GM12874 (cell line): ENCODE results near the gene PDLIM3.

Experiments
- TF ChIP-seq, protein P1 (sequence below): IDR thresholded peaks from 2 replicates; pipeline ENCODE4 v1.5.1; 2011; ENCODE audit warnings: low read depth, mild to moderate bottlenecking, control low read depth, low read length, moderate library complexity; ENCODE audit not compliant: insufficient read depth

Gene PDLIM3

DNA sequence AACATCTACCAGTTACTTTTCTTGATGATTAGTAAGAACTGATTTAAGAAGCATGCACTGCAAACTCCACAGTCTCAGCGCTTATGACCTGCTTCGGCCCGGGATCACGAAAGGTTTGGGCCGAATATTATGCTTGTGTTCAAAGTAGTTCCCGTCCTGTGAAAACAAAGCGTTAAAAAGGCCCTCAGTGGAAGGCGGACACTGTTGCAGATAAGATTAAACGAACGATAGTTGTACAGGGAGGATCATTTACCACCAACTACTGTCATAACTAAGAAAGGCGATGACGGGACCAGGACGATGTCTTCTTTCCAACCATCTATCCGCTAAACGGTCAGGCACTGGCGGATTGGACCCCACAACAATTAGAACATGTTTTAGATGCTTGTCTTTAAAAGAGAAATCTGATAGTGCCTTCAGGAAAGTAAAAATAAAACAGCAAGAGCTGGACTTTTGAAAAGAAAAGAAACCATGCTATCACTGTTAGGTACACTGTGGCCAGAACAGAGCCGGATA lies 21.1 kb downstream of the PDLIM3 start:
- TF ChIP-seq, protein P1, sequence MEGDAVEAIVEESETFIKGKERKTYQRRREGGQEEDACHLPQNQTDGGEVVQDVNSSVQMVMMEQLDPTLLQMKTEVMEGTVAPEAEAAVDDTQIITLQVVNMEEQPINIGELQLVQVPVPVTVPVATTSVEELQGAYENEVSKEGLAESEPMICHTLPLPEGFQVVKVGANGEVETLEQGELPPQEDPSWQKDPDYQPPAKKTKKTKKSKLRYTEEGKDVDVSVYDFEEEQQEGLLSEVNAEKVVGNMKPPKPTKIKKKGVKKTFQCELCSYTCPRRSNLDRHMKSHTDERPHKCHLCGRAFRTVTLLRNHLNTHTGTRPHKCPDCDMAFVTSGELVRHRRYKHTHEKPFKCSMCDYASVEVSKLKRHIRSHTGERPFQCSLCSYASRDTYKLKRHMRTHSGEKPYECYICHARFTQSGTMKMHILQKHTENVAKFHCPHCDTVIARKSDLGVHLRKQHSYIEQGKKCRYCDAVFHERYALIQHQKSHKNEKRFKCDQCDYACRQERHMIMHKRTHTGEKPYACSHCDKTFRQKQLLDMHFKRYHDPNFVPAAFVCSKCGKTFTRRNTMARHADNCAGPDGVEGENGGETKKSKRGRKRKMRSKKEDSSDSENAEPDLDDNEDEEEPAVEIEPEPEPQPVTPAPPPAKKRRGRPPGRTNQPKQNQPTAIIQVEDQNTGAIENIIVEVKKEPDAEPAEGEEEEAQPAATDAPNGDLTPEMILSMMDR = no peak

DNA sequence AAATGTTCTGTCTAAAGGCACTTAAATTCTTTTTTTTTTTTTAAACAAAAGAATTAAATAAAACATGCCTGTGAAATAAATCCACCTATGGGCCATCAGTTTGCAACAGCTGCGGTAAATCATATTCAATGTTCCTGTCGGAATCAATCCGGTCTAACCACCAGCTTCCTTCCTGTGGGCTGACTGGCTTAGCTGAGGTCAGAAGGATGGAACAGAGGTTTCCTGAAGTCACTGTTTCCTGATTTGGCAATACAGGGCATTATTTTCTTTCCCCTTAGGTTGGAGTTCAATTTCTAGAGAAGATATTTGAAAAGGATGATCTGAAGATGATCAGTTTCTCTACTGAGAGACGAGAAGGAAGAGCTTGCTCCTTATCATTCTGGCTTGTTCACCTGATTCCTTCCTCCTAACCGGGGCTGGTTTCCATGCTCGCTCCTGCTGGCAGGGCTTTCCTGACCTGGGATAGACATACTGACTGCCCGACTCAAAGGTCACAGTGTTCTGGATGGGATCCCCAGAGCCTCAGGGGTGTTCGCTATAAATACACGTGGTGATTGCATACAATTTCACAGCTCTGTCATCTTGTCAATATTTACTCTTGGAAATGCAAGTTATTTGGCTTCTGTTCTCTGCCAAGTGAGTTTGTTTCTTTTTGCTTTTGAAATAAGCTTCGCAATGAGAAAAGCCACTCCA lies 21.7 kb downstream of the PDLIM3 start:
- TF ChIP-seq, protein P1 = no peak

DNA sequence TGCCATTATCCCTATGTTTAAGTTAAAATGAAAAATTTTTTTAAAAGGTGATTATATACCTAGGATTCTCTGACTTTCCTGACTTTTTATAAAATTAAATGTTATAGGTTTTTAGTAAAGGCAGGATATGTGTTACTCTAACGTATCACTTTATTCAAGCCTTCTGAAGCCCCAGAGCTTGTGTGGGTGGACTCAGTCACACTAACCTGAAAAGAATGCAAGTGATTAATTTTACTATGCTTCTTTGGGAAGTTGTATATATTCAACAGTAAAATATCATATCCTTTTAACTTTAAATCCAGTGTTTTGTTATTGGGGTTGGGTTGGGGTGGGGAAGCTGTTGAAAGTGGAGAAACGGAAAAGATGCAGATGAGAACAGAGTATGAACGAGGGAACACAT lies 22.8 kb downstream of the PDLIM3 start:
- TF ChIP-seq, protein P1 = no peak

DNA sequence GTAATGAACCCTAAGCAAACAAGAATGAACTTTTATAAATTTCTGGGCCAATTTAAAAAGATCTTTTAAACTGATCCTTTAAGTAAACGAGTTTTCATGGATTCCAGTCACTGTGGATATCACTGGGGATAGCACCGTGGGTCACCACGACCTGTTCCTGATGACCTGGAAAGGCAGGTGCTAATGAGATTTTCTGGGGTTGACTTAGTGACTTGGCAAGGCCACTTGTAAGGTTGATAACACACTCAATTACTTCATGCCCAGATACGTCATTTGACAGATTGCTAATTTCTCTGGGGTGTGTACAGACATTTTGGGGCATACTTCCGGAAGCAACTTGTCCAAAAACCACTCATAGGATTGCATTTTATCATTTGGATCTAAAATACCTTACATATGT lies 24.5 kb downstream of the PDLIM3 start:
- TF ChIP-seq, protein P1 = no peak

DNA sequence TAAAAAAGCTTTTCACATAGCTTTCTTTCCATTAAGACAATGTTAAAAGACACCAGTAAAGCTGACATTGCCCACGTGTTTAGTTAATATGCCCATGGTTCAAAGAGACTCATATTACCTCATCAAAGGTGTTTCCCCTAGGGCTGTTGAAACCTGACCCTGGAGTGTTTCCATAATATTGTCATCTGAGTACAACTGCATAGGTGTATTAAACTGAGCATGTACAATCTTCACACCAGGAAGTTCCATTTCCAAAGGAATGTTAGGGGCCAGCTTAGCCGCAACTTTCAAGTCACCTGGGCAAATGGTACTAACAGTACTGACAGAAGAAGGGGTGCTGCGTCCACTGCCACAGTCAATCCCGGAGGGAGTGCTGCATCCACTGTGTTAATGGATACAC lies 27.1 kb downstream of the PDLIM3 start:
- TF ChIP-seq, protein P1 = no peak

DNA sequence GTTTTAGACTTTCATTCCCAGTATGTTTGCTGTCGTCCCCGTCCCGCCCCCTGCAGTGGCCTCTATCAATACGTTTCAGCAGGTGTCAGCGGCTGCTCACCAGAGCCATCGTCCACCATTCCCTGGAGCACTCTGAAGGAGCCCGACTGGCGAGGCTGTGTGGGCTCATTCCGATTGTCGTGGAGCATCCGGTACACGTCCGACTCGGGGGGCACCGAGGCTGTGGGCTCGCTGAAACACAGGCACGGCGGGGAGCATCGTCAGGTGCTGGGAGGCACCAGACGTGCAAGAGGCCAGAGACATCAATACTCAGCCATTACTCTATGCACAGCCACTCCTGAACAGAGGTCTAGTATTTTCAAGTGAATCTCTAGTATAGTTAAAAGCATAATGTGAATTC lies 28.9 kb downstream of the PDLIM3 start:
- TF ChIP-seq, protein P1 = no peak

DNA sequence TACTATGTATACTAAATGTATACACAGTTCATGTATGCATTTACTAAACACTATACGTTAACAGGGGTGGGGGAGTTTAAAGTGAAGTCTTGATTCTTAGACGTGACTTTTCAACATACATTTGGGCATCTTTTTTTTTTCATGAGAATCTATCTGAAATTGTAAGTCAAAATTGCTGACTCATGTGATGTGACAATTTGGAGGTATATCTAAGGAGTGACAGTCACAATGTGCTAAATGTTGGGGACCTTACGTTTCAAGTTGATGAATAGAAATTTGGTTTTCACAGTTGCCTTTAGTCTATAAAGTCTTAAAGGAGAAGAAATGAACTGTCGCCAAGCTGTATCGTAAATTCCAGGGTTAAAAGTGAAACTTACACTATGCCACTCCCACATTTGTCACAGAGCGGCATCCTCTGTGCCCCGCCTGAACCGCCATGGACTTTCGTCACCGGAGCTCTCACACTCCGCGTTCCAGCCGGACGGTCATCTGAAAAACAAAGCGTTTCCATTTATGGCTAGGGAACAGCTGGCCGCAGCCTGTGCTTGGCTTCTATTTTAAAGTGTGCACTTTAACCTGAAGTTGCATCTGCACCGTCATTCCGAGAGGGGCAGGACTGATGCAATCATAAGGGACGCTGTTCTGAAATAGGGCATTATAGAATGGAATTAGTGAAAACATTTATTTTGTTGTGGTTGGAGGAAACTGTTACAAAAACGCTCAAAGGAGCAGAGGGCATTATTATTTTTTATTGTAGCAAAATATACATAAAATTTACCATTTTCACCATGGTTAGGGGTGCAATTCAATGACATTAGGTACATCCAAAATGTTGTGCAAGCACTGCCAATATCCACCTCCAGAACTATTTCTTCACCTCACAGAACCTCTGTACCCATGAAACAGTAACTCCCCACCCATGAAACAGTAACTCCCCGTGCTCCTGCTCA lies 30.9 kb downstream of the PDLIM3 start:
- TF ChIP-seq, protein P1 = no peak
